HG03139 (cell line): ENCODE data around the gene NPIPA1.
"Not testable (repeated sequence)": the region's sequence is repeated elsewhere in the genome, so short reads cannot be mapped to it uniquely, and the experiment has no call there.

ENCODE experiments used
- ATAC-seq: cut with Tn5 transposase; IDR thresholded peaks from one replicate; pipeline ENCODE4 v1.9.1; 2021; ENCODE audit not compliant: unreplicated experiment

NPIPA1 gene

GRCh38 chr16:14937143-14937542 is at the start of gene NPIPA1:
Gene NPIPA1, plus strand, starts transcription at chr16:14937443. Its CDS starts 0 bp downstream, at chr16:14937443.
- ATAC-seq, result not testable (repeated sequence)

- not testable (repeated sequence) for ATAC-seq
Observed at GRCh38 chr16:14892111-14892510, 45.1 kb upstream of the NPIPA1 start.

DNA sequence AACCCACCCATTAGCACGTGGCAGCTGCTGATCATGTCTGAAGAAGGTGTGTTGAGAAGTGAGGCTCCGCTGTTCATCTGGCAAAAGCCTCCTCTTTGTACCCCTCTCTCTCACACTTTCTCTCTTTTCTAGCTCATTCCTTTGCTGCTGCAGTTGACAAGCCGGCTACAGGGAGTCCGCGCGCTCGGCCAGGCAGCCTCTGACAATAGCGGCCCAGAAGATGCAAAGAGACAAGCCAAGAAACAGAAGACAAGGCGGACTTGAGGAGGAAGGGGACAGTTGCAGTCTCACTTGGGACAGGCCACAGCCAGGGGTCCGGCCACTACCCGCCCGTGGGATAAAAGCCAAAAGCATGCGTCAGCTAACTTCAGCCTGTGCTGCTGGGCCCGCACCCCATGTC is 41.9 kb upstream of the NPIPA1 start:
- not testable (repeated sequence) for ATAC-seq

- not testable (repeated sequence) for ATAC-seq
Observed at GRCh38 chr16:14896023-14896422, 41.2 kb upstream of the NPIPA1 start.

- ATAC-seq, result not testable (repeated sequence)
Observed at GRCh38 chr16:14897006-14897664, 40.1 kb upstream of the NPIPA1 start.

DNA sequence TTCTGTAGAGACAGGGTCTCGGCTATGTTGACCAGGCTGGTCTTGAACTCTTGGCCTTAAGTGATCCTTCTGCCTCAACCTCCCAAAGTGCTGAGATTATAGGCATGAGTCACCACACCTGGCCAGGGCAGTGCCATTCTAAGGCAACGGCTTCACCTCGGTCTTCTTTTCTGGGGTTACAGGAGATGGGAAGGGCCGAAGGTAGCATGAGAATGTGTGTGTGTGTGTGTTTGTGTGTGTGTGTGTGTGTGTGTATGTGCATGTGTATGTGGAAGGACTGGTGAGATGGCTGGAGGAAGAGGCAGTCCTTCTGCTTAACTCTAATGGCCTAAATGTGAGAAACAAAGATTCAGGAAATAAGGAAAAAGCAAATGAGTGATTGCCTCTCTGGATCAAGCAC is 39.1 kb upstream of the NPIPA1 start:
- not testable (repeated sequence) for ATAC-seq

DNA sequence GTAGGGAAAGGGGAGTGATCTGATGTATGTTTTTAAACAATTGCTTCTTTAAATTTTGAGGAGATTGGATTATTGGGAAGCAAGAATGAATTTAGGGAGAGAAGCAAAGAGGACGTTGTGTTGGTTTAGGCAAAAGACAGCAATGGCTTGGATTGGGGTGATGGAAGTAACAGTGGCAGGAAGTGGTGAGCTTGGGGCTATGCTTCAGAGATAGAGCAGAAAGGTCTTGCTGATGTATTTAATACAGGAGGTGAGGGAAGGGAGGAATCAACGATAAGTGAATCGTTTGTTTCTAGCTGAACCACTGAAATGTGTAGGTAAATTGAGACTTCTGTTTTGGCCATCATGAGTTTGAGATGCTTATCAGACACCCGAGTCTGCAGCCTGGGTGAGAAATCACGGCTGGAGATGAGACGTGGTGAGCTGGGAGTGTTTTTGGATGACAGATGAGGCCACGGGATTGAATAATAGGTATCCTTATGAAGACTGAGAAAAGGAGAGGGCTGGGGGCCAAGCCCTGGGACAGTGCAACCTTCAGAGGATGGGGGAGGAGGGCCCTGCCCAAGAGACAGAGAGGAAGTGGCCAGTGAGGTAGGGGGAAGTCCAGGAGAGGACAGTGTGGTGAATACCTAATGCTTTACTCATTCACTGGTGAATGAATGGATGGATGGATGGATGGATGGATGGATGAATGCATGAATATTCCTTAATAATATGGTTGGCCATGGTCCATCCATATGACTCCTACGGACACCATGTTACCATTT is 33.9 kb upstream of the NPIPA1 start:
- not testable (repeated sequence) for ATAC-seq

DNA sequence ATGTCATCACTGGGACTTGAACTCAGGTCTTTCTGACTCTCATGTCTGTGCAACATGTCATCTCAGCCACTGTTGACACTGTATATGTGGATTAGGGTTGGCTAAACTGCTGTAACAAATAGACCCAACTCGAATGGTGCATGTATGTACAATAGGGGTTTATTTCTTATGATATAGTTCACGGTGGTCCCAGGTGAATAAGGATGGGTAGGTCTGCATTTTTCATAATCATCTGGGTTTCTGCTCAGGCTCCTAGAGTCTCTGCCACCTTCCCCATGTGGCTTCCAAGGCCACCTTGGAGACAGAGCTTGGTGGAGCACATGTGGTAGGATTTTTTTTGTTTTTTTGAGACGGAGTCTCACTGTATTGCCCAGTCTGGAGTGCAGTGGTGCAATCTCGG is 27.5 kb upstream of the NPIPA1 start:
- not testable (repeated sequence) for ATAC-seq

- ATAC-seq, result not testable (repeated sequence)
Observed at GRCh38 chr16:14910833-14911629, 26.2 kb upstream of the NPIPA1 start.

DNA sequence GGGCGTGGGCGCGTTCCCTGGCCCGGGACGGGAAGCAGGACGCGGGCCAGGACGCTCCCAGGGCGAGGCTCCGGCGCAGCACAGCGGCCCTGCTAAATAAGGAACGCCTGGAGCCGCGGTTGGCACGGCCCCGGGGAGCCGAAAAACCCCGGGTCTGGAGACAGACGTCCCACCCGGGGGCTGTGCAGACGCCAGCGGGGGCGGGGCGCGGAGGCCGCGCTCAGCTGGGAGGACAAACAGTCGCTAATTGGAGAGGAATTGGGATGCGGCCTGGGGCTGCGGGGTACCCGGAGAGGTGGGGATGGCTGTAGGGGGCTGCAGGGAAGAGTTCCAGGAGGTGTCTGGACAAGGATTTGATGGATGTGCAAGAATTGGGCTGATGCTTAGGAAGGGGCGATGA is 25.3 kb upstream of the NPIPA1 start:
- not testable (repeated sequence) for ATAC-seq

DNA sequence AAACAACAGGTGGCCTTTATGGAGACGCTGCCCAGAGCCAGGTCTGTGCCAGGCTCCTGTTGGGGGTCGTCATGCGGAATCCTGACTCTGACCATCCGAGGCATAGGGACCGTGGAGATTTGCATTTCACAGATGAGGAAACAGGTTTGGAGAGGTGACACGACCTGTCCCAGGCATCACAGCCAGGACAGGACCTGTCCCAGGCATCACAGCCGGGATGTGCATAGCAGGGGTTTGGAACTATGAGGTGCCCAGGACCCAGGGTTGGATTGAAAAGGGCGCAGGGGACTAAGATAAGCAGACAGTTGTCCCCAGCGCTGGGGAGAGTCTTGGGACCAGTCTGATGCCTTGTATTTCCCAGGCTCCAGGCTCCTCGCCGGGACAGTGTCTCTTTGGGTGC is 24.7 kb upstream of the NPIPA1 start:
- ATAC-seq, result not testable (repeated sequence)

DNA sequence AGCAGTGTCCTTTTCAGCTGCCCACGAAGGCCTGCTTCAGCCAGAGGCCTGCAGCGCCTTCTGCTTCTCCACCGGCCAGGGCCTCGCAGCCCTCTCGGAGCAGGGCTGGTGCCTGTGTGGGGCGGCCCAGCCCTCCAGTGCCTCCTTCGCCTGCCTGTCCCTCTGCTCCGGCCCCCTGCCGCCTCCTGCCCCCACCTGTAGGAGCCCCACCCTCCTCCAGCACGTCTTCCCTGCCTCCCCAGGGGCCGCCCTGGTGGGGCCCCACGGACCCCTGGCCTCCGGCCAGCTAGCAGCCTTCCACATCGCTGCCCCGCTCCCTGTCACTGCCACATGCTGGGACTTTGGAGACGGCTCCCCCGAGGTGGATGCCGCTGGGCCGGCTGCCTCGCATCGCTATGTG is 18.7 kb upstream of the NPIPA1 start:
- ATAC-seq, result not testable (repeated sequence)

DNA sequence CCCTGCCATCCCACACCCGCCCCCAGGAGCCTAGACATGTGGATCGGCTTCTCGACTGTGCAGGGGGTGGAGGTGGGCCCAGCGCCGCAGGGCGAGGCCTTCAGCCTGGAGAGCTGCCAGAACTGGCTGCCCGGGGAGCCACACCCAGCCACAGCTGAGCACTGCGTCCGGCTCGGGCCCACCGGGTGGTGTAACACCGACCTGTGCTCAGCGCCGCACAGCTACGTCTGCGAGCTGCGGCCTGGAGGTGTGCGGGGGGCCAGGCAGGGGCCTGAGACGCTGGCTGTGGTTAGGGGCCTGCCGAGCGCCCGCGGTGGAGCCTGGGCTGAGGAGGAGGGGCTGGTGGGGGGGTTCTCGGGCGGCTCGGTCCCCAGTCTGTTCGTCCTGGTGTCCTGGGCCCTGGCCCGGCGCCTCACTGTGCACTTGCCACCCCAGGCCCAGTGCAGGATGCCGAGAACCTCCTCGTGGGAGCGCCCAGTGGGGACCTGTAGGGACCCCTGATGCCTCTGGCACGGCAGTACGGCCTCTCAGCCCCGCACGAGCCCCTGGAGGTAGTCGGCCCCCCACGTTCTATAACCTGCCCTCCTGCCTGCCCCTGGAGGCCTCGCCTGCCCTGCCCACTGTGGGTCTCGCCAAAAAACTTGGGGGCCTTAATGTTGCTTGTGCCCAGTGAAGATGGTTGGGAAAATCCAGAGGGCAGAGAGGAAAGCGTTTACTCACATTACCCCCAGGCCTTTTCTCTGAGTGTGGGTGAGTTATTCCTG is 17.2 kb upstream of the NPIPA1 start:
- ATAC-seq, result not testable (repeated sequence)

DNA sequence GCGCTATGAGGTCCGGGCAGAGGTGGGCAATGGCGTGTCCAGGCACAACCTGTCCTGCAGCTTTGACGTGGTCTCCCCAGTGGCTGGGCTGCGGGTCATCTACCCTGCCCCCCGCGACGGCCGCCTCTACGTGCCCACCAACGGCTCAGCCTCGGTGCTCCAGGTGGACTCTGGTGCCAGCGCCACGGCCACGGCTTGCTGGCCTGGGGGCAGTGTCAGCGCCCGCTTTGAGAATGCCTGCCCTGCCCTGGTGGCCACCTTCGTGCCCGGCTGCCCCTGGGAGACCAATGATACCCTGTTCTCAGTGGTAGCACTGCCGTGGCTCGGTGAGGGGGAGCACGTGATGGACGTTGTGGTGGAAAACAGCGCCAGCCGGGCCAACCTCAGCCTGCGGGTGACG is 15.0 kb upstream of the NPIPA1 start:
- not testable (repeated sequence) for ATAC-seq

DNA sequence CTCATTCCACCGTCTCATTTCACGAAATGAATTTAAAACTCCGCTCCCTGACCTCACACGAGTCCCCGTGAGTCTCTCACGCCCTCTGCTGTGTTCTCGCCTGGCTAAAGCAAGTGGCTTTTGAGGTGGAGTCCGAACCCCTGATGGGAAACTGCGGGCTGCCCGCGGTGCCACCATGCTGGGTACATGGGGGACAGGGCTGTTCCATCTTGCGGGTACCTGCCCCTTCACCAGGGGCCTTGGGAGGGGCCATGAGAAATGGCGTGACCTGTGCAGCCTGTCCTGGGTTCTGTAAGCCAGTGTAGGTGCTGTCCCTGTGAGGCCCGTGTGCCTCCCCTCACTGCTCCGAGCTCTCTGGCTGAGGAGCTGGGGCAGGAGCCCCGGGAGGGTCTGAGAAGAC is 14.3 kb upstream of the NPIPA1 start:
- ATAC-seq, result not testable (repeated sequence)

GRCh38 chr16:14923394-14924088 is 13.7 kb upstream of the NPIPA1 start:
- ATAC-seq, result not testable (repeated sequence)

GRCh38 chr16:14924359-14924758 is 12.9 kb upstream of the NPIPA1 start:
- ATAC-seq, result not testable (repeated sequence)

DNA sequence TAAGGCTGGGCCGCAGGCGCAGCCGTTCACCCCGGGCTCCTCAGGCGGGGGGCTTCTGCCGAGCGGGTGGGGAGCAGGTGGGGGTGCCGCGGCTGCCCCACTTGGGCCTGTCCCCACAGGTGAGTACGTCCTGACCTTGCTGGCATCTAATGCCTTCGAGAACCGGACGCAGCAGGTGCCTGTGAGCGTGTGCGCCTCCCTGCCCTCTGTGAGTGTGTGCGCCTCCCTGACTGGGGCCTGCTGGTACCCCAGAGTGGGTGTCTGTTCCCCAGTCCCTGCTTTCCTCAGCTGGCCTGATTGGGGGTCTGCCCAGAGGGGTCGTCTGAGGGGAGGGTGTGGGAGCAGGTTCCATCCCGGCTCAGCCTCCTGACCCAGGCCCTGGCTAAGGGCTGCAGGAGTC is 12.3 kb upstream of the NPIPA1 start:
- not testable (repeated sequence) for ATAC-seq

- ATAC-seq, result not testable (repeated sequence)
Observed at GRCh38 chr16:14928064-14928714, 9.1 kb upstream of the NPIPA1 start.

- ATAC-seq, result not testable (repeated sequence)
Observed at GRCh38 chr16:14929176-14929575, 8.1 kb upstream of the NPIPA1 start.
